T-cell (primary cell): ENCODE measurements around the gene CXCR5. TPM values are rescaled to one million over a fixed set of nuclear protein-coding genes. Genes with fewer than 3 reads are reported as not detected.
A peak's percentile ranks its signal among the peaks of the same experiment; 100 is the strongest.

Source experiments
- ATAC-seq, 4 experiments: fragments of 200-7000 bp in 3 of 4; fragments of 150-1000 bp in 1 of 4; cut with Tn5 transposase; replicated peaks in 1 of 4; 1 replicate in 3 of 4; 2 replicates in 1 of 4; pipeline ENCODE4 v1.10.0; 2021; ENCODE audit warnings: moderate library complexity in 3 of 4, mild to moderate bottlenecking in 2 of 4, moderate number of reproducible peaks in 1 of 4
- CTCF ChIA-PET, 2 donors: fragments of 300-600 bp; sonication (Branson Sonifier 250); formaldehyde crosslinking; loops; one replicate each; lab custom pipeline; 2022; ENCODE audit warnings: antibody characterized with exemption in 2 of 2; lab: Charles Lee
- POLR2A ChIA-PET, 2 donors: fragments of 300-600 bp; sonication (Branson Sonifier 250); formaldehyde crosslinking; loops; one replicate each; lab custom pipeline; 2022; ENCODE audit warnings: antibody characterized with exemption in 2 of 2; lab: Charles Lee
- DNase-seq, 35 experiments: peaks; one replicate each; pipeline versions ENCODE4 v3.0.0 to v3.0.0-alpha.2; 2013 to 2023
- H3K27ac ChIP-seq: one replicate; pipeline ENCODE4 v1.5.1; 2013; ENCODE audit warnings: low read length
- H3K27me3 ChIP-seq, 2 experiments: replicated peaks in 1 of 2; 1 replicate in 1 of 2; 2 replicates in 1 of 2; pipeline versions ENCODE4 v1.6.1 to v1.7.0; 2013; ENCODE audit warnings: low read length in 1 of 2, mixed read lengths in 1 of 2; ENCODE audit not compliant: control insufficient read depth in 2 of 2, insufficient read depth in 2 of 2; ENCODE audit errors: extremely low read depth in 1 of 2
- H3K36me3 ChIP-seq, 2 donors: 1 replicate in 1 of 2; 2 replicates in 1 of 2; pipeline versions ENCODE4 v1.6.1 to v1.7.0; 2013; ENCODE audit warnings: low read length in 1 of 2; ENCODE audit not compliant: control insufficient read depth in 2 of 2, insufficient read depth in 1 of 2; ENCODE audit errors: extremely low read depth in 1 of 2
- H3K4me1 ChIP-seq, 2 experiments: 1 replicate in 1 of 2; 2 replicates in 1 of 2; pipeline versions ENCODE4 v1.6.1 to v1.7.0; 2013; ENCODE audit warnings: low read length in 2 of 2, mixed read lengths in 1 of 2; ENCODE audit not compliant: insufficient read depth in 2 of 2, control insufficient read depth in 1 of 2; ENCODE audit errors: extremely low read depth in 1 of 2
- H3K4me3 ChIP-seq, 2 donors: 1 replicate in 1 of 2; 2 replicates in 1 of 2; pipeline versions ENCODE4 v1.5.1 to v1.7.0; 2013; ENCODE audit warnings: mild to moderate bottlenecking in 2 of 2, low read length in 1 of 2, moderate library complexity in 1 of 2; ENCODE audit not compliant: control insufficient read depth in 1 of 2; ENCODE audit errors: extremely low read depth in 1 of 2
- H3K9me3 ChIP-seq: 2 replicates; pipeline ENCODE4 v1.7.0; 2013
- H3K27ac Mint-ChIP-seq, 2 donors: one replicate each; pipeline ENCODE4 v1.8.0; 2020 to 2021; ENCODE audit warnings: mild to moderate bottlenecking in 2 of 2, mixed read lengths in 2 of 2
- H3K27me3 Mint-ChIP-seq, 2 donors: one replicate each; pipeline ENCODE4 v1.8.0; 2021 to 2022; ENCODE audit warnings: mixed read lengths in 2 of 2
- H3K36me3 Mint-ChIP-seq: one replicate; pipeline ENCODE4 v1.8.0; 2021; ENCODE audit warnings: mixed read lengths
- H3K4me1 Mint-ChIP-seq, 3 donors: one replicate each; pipeline ENCODE4 v1.8.0; 2020 to 2022; ENCODE audit warnings: mixed read lengths in 3 of 3, mild to moderate bottlenecking in 1 of 3
- H3K4me3 Mint-ChIP-seq, 3 donors: one replicate each; pipeline ENCODE4 v1.8.0; 2020 to 2022; ENCODE audit warnings: mild to moderate bottlenecking in 3 of 3, mixed read lengths in 3 of 3, moderate library complexity in 3 of 3
- H3K9me3 Mint-ChIP-seq, 3 donors: one replicate each; pipeline ENCODE4 v1.8.0; 2020 to 2022; ENCODE audit warnings: mixed read lengths in 3 of 3
- WGBS: methylation state at CpG from one replicate; pipeline ENCODE4 v1.1.5; 2013; ENCODE audit warnings: missing lambda C conversion rate; ENCODE audit not compliant: insufficient coverage; 5-methylcytosine and 5-hydroxymethylcytosine counted together
- total RNA-seq, 35 experiments: library from RNA in 6 of 35; stranded (reverse) in 6 of 35; fragments of 120-200 nt in 1 of 35; gene quantifications; one replicate each; pipeline versions ENCODE4 v1.2.1 to v1.2.4 and lab custom pipeline; 2013 to 2026

The CXCR5 gene
- total RNA-seq, 5 donors from 2014 or later (not counting 1 experiment from before 2014, with no cell fraction given), result 4.7 to 10.6 (median 6.3) TPM

- H3K9me3 Mint-ChIP-seq, result no peaks in the 10 kb centered on the region
- H3K4me1 Mint-ChIP-seq, result peaks cover 75 to 78% (median 76%) of the 10 kb centered on the region in 3 donors
- Histone ChIP-seq H3K36me3 (peaks cover 16 to 56% of the 10 kb centered on the region in 2 donors), H3K27ac (peak overlapping the region; percentile 92), H3K4me1 (peaks cover 33 to 95% of the 10 kb centered on the region in 2 experiments), H3K27me3 (no peaks in the 10 kb centered on the region), H3K4me3 (no peak overlapping the region), H3K9me3 (no peaks in the 10 kb centered on the region)
- no peaks in the 10 kb centered on the region for H3K27me3 Mint-ChIP-seq
- peak overlapping the region; percentile 84 to 97 for H3K27ac Mint-ChIP-seq
- CTCF ChIA-PET, result interaction anchor here in 1 of 2 donors (1.9 kb wide), 1 partner anchor 109 kb away, joined by 5 read pairs; no protein-coding TSS in a partner anchor
- H3K36me3 Mint-ChIP-seq, result peaks cover 25% of the 10 kb centered on the region
- POLR2A ChIA-PET, result interaction anchor here (0.6 to 0.9 kb wide), 2 partner anchors 46 to 105 kb away, joined by 3 read pairs; no protein-coding TSS in a partner anchor
- peak overlapping the region in 1 of 3 donors; percentile 56 for H3K4me3 Mint-ChIP-seq
- 90% methylated on average over 11 of the region's 12 CpGs for WGBS
- ATAC-seq (no peak), DNase-seq (no peak)
Observed at GRCh38 chr11:118896921-118897591, 13.4 kb downstream of the CXCR5 start.

GRCh38 chr11:118897721-118898310 lies 14.1 kb downstream of the CXCR5 start:
- DNase-seq, result no peak
- POLR2A ChIA-PET, result interaction anchor here (0.6 to 0.9 kb wide), 3 partner anchors 45 to 385 kb away, joined by 3 read pairs; no protein-coding TSS in a partner anchor
- no peak for ATAC-seq
- peaks cover 16 to 64% of the 10 kb centered on the region in 2 donors for H3K36me3 ChIP-seq
- Mint-ChIP-seq H3K4me3 (peak overlapping the region in 1 of 3 donors; percentile 56), H3K27ac (peak overlapping the region; percentile 84 to 97), H3K9me3 (no peaks in the 10 kb centered on the region), H3K27me3 (no peaks in the 10 kb centered on the region), H3K4me1 (peaks cover 69 to 70% (median 69%) of the 10 kb centered on the region in 3 donors), H3K36me3 (peaks cover 26% of the 10 kb centered on the region)
- H3K27me3 ChIP-seq, result no peaks in the 10 kb centered on the region
- peaks cover 29 to 87% of the 10 kb centered on the region in 2 experiments for H3K4me1 ChIP-seq
- no peak overlapping the region for H3K27ac ChIP-seq
- no peaks in the 10 kb centered on the region for H3K9me3 ChIP-seq
- no CpG with 5 or more reads among the region's 13 CpGs for WGBS
- no peak overlapping the region for H3K4me3 ChIP-seq
- CTCF ChIA-PET, result no interaction called here

GRCh38 chr11:118898400-118899295 lies 15.0 kb downstream of the CXCR5 start:
- Mint-ChIP-seq H3K27ac (peak overlapping the region; percentile 52 to 61), H3K9me3 (no peaks in the 10 kb centered on the region), H3K27me3 (no peaks in the 10 kb centered on the region), H3K36me3 (peaks cover 28% of the 10 kb centered on the region), H3K4me3 (no peak overlapping the region), H3K4me1 (peaks cover 60 to 63% (median 61%) of the 10 kb centered on the region in 3 donors)
- Histone ChIP-seq H3K4me1 (peaks cover 22 to 84% of the 10 kb centered on the region in 2 experiments), H3K27ac (no peak overlapping the region), H3K36me3 (peaks cover 16 to 71% of the 10 kb centered on the region in 2 donors), H3K4me3 (no peak overlapping the region), H3K9me3 (no peaks in the 10 kb centered on the region), H3K27me3 (no peaks in the 10 kb centered on the region)
- DNase-seq (no peak), ATAC-seq (no peak)
- 93% methylated on average over 32 of the region's 35 CpGs for WGBS
- POLR2A ChIA-PET, result interaction anchor here in 1 of 2 donors (0.7 kb wide), 1 partner anchor 384 kb away, joined by 3 read pairs; no protein-coding TSS in a partner anchor
- CTCF ChIA-PET, result no interaction called here

- Mint-ChIP-seq H3K27me3 (no peaks in the 10 kb centered on the region), H3K4me3 (no peak overlapping the region), H3K9me3 (no peaks in the 10 kb centered on the region), H3K36me3 (peaks cover 25% of the 10 kb centered on the region), H3K27ac (no peak overlapping the region), H3K4me1 (peaks cover 54 to 59% (median 54%) of the 10 kb centered on the region in 3 donors)
- CTCF ChIA-PET, result no interaction called here
- ATAC-seq, result no peak
- DNase-seq, result no peak
- no CpG with 5 or more reads among the region's 6 CpGs for WGBS
- Histone ChIP-seq H3K4me3 (no peak overlapping the region), H3K4me1 (peaks cover 16 to 78% of the 10 kb centered on the region in 2 experiments), H3K27ac (no peak overlapping the region), H3K36me3 (peaks cover 16 to 74% of the 10 kb centered on the region in 2 donors), H3K9me3 (no peaks in the 10 kb centered on the region), H3K27me3 (no peaks in the 10 kb centered on the region)
- POLR2A ChIA-PET, result no interaction called here
Observed at GRCh38 chr11:118899296-118899688, 15.6 kb downstream of the CXCR5 start.

GRCh38 chr11:118899706-118900360 lies 16.1 kb downstream of the CXCR5 start:
- no peak overlapping the region for H3K4me3 ChIP-seq
- CTCF ChIA-PET, result no interaction called here
- H3K4me3 Mint-ChIP-seq, result no peak overlapping the region
- ATAC-seq (no peak), DNase-seq (no peak)
- H3K36me3 Mint-ChIP-seq, result peaks cover 23% of the 10 kb centered on the region
- WGBS, result 89% methylated on average over 20 of the region's 21 CpGs
- H3K27ac Mint-ChIP-seq, result peak overlapping the region in 1 of 2 donors; percentile 55
- H3K4me1 ChIP-seq, result peaks cover 13 to 76% of the 10 kb centered on the region in 2 experiments
- peaks cover 48 to 54% (median 49%) of the 10 kb centered on the region in 3 donors for H3K4me1 Mint-ChIP-seq
- POLR2A ChIA-PET, result no interaction called here
- H3K9me3 Mint-ChIP-seq, result no peaks in the 10 kb centered on the region
- H3K27ac ChIP-seq, result peak overlapping the region; percentile 7
- H3K27me3 Mint-ChIP-seq, result no peaks in the 10 kb centered on the region
- H3K9me3 ChIP-seq, result no peaks in the 10 kb centered on the region
- peaks cover 16 to 78% of the 10 kb centered on the region in 2 donors for H3K36me3 ChIP-seq
- no peaks in the 10 kb centered on the region for H3K27me3 ChIP-seq
